Measurements from ENCODE around the gene ITK.

Gene ITK

GRCh38 chr5:157283434-157283833 lies 102.8 kb downstream of the ITK start:
- DNase-seq (ENCODE audit: insufficient read length, low spot score) (no peak), FAIRE-seq (no peak)
- TF ChIP-seq CTCF (IDR thresholded peaks at IDR 0.05; ENCODE audit: insufficient read depth, missing control alignments), result no peak

- FAIRE-seq (peak; percentile 44), DNase-seq (ENCODE audit: insufficient read length, low spot score) (no peak)
- no peak for TF ChIP-seq CTCF (IDR thresholded peaks at IDR 0.05; ENCODE audit: insufficient read depth, missing control alignments)
These were observed 104.0 kb downstream of the ITK start for GRCh38 chr5:157284458-157285212.

- FAIRE-seq (no peak), DNase-seq (ENCODE audit: insufficient read length, low spot score) (no peak)
- TF ChIP-seq CTCF (IDR thresholded peaks at IDR 0.05; ENCODE audit: insufficient read depth, missing control alignments), result no peak
These were observed 104.8 kb downstream of the ITK start for GRCh38 chr5:157285310-157286035.

- TF ChIP-seq CTCF (IDR thresholded peaks at IDR 0.05; ENCODE audit: insufficient read depth, missing control alignments), result no peak
- FAIRE-seq (no peak), DNase-seq (ENCODE audit: insufficient read length, low spot score) (no peak)
These were observed 106.1 kb downstream of the ITK start for GRCh38 chr5:157286761-157287211.

- no peak for DNase-seq (ENCODE audit: insufficient read length, low spot score)
- FAIRE-seq, result no peak
- TF ChIP-seq CTCF (IDR thresholded peaks at IDR 0.05; ENCODE audit: insufficient read depth, missing control alignments), result no peak
These were observed 107.9 kb downstream of the ITK start for GRCh38 chr5:157288405-157289163.

GRCh38 chr5:157289164-157289819 lies 108.7 kb downstream of the ITK start:
- FAIRE-seq, result no peak
- DNase-seq (ENCODE audit: insufficient read length, low spot score), result no peak
- no peak for TF ChIP-seq CTCF (IDR thresholded peaks at IDR 0.05; ENCODE audit: insufficient read depth, missing control alignments)

All from D721Med (cell line).